Endothelial cell of umbilical vein (primary cell): ENCODE data around the gene RAD51B.

Experiments
- CTCF ChIP-seq, 2 donors: IDR thresholded peaks; 1 replicate in 1 of 2; 2 replicates in 1 of 2; pipeline ENCODE4 v1.5.1; 2011; ENCODE audit warnings: low read length in 2 of 2, mild to moderate bottlenecking in 2 of 2, moderate library complexity in 2 of 2, control low read depth in 1 of 2, inconsistent platforms in 1 of 2, low read depth in 1 of 2; ENCODE audit not compliant: insufficient read depth in 1 of 2; ENCODE audit errors: extremely low read depth in 1 of 2
- EZH2 ChIP-seq: IDR thresholded peaks from 2 replicates; pipeline ENCODE4 v1.6.1; 2012; ENCODE audit warnings: borderline replicate concordance, low read depth, mild to moderate bottlenecking, moderate library complexity, low read length, inconsistent platforms; ENCODE audit not compliant: severe bottlenecking
- JUN ChIP-seq: IDR thresholded peaks from 2 replicates; pipeline ENCODE4 v1.6.1; 2011; ENCODE audit warnings: borderline replicate concordance, low read depth; ENCODE audit not compliant: insufficient read length, insufficient read depth
- MYC ChIP-seq: IDR thresholded peaks from one replicate; pipeline ENCODE4 v1.6.1; 2011; ENCODE audit warnings: mild to moderate bottlenecking, low read depth, low read length
- POLR2A ChIP-seq: IDR thresholded peaks from 2 replicates; pipeline ENCODE4 v1.6.1; 2012; ENCODE audit warnings: low read depth, mild to moderate bottlenecking, control low read depth, low read length
- POLR2AphosphoS5 ChIP-seq: IDR thresholded peaks from 2 replicates; pipeline ENCODE4 v1.6.1; 2012; ENCODE audit warnings: low read depth, mild to moderate bottlenecking, control low read depth, low read length, moderate library complexity; ENCODE audit not compliant: insufficient read depth
- TF ChIP-seq, protein P1 (sequence below): IDR thresholded peaks from 2 replicates; pipeline ENCODE4 v1.6.1; 2011; ENCODE audit not compliant: insufficient read depth, insufficient read length

GRCh38 chr14:67986131-67986841, 166.7 kb downstream of the RAD51B start:
- TF ChIP-seq MYC, result no peak
- TF ChIP-seq EZH2, result no peak
- TF ChIP-seq POLR2A, result no peak
- TF ChIP-seq CTCF (IDR thresholded peaks at IDR 0.05; ENCODE audit: extremely low read depth in 1 of 2, insufficient read depth in 1 of 2, low read depth in 1 of 2, low read length in 2 of 2), result no peak
- no peak for TF ChIP-seq POLR2AphosphoS5
- TF ChIP-seq JUN, result no peak
- TF ChIP-seq, protein P1, sequence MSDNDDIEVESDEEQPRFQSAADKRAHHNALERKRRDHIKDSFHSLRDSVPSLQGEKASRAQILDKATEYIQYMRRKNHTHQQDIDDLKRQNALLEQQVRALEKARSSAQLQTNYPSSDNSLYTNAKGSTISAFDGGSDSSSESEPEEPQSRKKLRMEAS, result no peak
